ENCODE data around the gene ST7.

ST7 gene

GRCh38 chr7:117203205-117203604, 249.9 kb downstream of the ST7 start:
- DNase-seq = no peak

- no peak for DNase-seq
Measured at GRCh38 chr7:117205873-117206272, 252.6 kb downstream of the ST7 start.

- no peak for DNase-seq
Measured at GRCh38 chr7:117208257-117208656, 255.0 kb downstream of the ST7 start.

- DNase-seq = no peak
Measured at GRCh38 chr7:117210397-117210796, 257.1 kb downstream of the ST7 start.

GRCh38 chr7:117210908-117211307, 257.6 kb downstream of the ST7 start:
- DNase-seq = no peak

GRCh38 chr7:117211614-117212013, 258.3 kb downstream of the ST7 start:
- DNase-seq = no peak

- DNase-seq = peak; percentile 52
Measured at GRCh38 chr7:117212969-117213877, 259.9 kb downstream of the ST7 start.

GRCh38 chr7:117216010-117216409, 262.7 kb downstream of the ST7 start:
- no peak for DNase-seq

GRCh38 chr7:117216436-117217069, 263.3 kb downstream of the ST7 start:
- DNase-seq = no peak

GRCh38 chr7:117217106-117218035, 264.1 kb downstream of the ST7 start:
- DNase-seq = no peak

- no peak for DNase-seq
Measured at GRCh38 chr7:117218700-117219099, 265.4 kb downstream of the ST7 start.

- DNase-seq = no peak
Measured at GRCh38 chr7:117219485-117219884, 266.2 kb downstream of the ST7 start.

- no peak for DNase-seq
Measured at GRCh38 chr7:117220836-117221235, 267.5 kb downstream of the ST7 start.

- DNase-seq = no peak
Measured at GRCh38 chr7:117225536-117225935, 272.2 kb downstream of the ST7 start.

GRCh38 chr7:117227091-117227490, 273.8 kb downstream of the ST7 start:
- no peak for DNase-seq

GRCh38 chr7:117229350-117229749, 276.0 kb downstream of the ST7 start:
- peak; percentile 55 for DNase-seq

GRCh38 chr7:117230276-117231046, 277.2 kb downstream of the ST7 start:
- no peak for DNase-seq

GRCh38 chr7:117231047-117231359, 277.7 kb downstream of the ST7 start:
- DNase-seq = no peak

GRCh38 chr7:117237646-117238045, 284.3 kb downstream of the ST7 start:
- no peak for DNase-seq

- no peak for DNase-seq
Measured at GRCh38 chr7:117238472-117238871, 285.2 kb downstream of the ST7 start.

GRCh38 chr7:117238937-117239336, 285.6 kb downstream of the ST7 start:
- DNase-seq = no peak

- DNase-seq = no peak
Measured at GRCh38 chr7:117241088-117241487, 287.8 kb downstream of the ST7 start.

- no peak for DNase-seq
Measured at GRCh38 chr7:117243390-117243789, 290.1 kb downstream of the ST7 start.

Measured in left hindlimb (tissue), 1 donor.